HG03196 (cell line): ENCODE data around the gene ANKRD65.

ENCODE experiments used
- ATAC-seq: cut with Tn5 transposase; IDR thresholded peaks from one replicate; pipeline ENCODE4 v1.9.1; 2021; ENCODE audit not compliant: unreplicated experiment

The ANKRD65 gene

GRCh38 chr1:1442069-1442770, 21.1 kb upstream of the ANKRD65 start:
- ATAC-seq: no peak

GRCh38 chr1:1441002-1441888, 20.2 kb upstream of the ANKRD65 start:
- no peak for ATAC-seq

GRCh38 chr1:1440262-1441001, 19.4 kb upstream of the ANKRD65 start:
- no peak for ATAC-seq

GRCh38 chr1:1439546-1440261, 18.6 kb upstream of the ANKRD65 start:
- no peak for ATAC-seq

- ATAC-seq: no peak
These were observed 17.7 kb upstream of the ANKRD65 start for GRCh38 chr1:1438531-1439381.

GRCh38 chr1:1437904-1438376, 16.9 kb upstream of the ANKRD65 start:
- ATAC-seq: no peak

GRCh38 chr1:1437033-1437903, 16.2 kb upstream of the ANKRD65 start:
- no peak for ATAC-seq

- ATAC-seq: no peak
These were observed 15.6 kb upstream of the ANKRD65 start for GRCh38 chr1:1436630-1437032.

GRCh38 chr1:1435911-1436629, 15.0 kb upstream of the ANKRD65 start:
- ATAC-seq: no peak

- ATAC-seq: no peak
These were observed 14.2 kb upstream of the ANKRD65 start, which contains the start of gene VWA1 for GRCh38 chr1:1435106-1435903. VWA1 (plus strand) TSS chr1:1435690; CDS start chr1:1435749, 59 bp downstream.

- ATAC-seq: no peak
These were observed 13.7 kb upstream of the ANKRD65 start for GRCh38 chr1:1434824-1435105.

- ATAC-seq: no peak
These were observed 13.2 kb upstream of the ANKRD65 start for GRCh38 chr1:1434131-1434823.

- no peak for ATAC-seq
These were observed 12.7 kb upstream of the ANKRD65 start for GRCh38 chr1:1433804-1434130.

GRCh38 chr1:1432951-1433803, 12.1 kb upstream of the ANKRD65 start:
- ATAC-seq: no peak

GRCh38 chr1:1432274-1432950, 11.3 kb upstream of the ANKRD65 start:
- no peak for ATAC-seq

GRCh38 chr1:1431845-1432273, 10.8 kb upstream of the ANKRD65 start:
- ATAC-seq: no peak
